DMS79 (cell line): ENCODE measurements around the gene TMEM121.

Experiments used
- DNase-seq: peaks from one replicate; lab custom pipeline; 2025; lab: John Stamatoyannopoulos, UW

The TMEM121 gene

DNA sequence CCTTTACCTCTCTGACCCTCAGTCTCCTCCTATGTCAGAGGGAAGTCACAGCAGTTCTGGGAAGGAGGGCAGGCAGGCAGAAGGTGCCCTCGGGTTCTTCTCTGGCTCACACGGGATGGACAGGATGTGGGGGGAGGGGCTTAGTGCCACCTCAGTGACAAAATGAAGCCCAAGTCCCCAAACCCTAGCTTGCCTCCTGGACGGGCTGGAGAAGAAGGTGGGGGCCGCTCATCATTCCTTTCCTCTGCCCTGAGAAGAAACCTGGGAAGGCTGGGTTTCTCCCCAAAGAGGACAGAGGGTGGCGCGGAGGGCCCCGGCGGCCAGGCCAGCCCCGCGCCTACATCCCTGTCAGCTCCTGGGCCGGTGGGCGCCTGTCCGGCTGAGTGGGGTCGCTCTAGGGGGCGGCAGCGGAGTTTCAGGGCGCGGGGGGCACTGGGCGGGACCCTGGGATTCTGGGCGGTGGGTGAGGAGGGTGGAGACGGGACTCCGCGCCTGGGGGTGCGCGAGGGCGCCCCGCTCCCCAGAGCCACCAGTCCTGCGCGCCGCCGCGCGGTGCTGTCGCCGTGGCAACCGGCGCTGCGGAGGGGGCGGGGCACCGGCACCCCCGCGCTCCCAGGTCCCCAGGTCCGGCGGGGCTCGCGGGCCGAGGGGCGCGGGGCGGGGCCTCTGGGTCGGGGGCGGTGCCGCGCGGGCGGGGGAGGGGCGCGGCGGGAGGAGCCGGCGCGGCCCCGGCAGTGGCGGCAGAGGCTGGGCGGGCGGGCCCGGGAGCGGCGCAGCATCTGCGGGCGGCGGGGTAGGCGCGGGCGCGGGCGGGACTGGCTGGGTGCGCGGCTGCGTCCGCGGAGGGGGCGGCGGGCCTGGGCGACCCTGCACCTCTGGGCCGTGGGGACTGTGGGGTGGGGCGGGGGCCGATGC lies at the start of gene TMEM121:
TSS of gene TMEM121 (plus strand) at position 723 of the 915 bp plus-strand sequence. CDS start 2,252 bp downstream, outside the sequence.
- DNase-seq, result no peak

- DNase-seq, result peak; percentile 68
These were observed 49.3 kb upstream of the TMEM121 start for GRCh38 chr14:105476831-105477659.

- no peak for DNase-seq
These were observed 48.6 kb upstream of the TMEM121 start for GRCh38 chr14:105477660-105478397.

- DNase-seq, result no peak
These were observed 47.8 kb upstream of the TMEM121 start for GRCh38 chr14:105478398-105479251.

- no peak for DNase-seq
These were observed 46.8 kb upstream of the TMEM121 start for GRCh38 chr14:105479431-105480158.

DNA sequence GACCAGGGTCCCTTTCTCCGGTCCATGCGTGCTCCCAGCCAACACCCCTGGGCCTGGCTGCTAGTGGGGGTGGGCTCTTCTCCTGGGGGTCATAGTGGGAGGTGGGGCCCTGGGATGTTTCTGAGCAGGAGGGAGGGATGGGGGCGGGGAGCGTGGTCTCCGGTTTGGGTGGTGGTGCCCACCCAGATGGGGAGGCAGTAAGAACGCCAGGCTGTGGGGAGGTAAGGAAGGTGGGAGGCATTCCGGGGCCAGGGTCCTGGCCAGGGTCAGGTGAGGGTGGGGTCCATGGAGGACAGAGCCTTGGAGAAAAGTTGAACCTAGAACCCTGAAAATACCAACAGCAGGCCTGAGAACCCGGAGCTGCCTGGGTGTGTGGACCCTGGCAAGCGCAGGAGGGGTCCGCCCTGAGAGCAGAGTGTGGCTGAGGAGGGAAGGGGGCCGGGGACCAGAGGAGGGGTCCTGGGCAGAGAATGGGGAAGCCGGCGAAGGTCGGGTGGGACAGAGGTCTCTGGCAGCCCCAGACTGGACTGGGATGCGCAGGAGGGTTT lies 46.1 kb upstream of the TMEM121 start:
- DNase-seq, result no peak

- DNase-seq, result peak; percentile 95
These were observed 45.3 kb upstream of the TMEM121 start for GRCh38 chr14:105480807-105481801.

- peak; percentile 97 for DNase-seq
These were observed 44.4 kb upstream of the TMEM121 start for GRCh38 chr14:105481886-105482457.

- DNase-seq, result no peak
These were observed 43.8 kb upstream of the TMEM121 start for GRCh38 chr14:105482486-105483110.

GRCh38 chr14:105483300-105484068 lies 42.9 kb upstream of the TMEM121 start:
- no peak for DNase-seq

GRCh38 chr14:105484069-105484996 lies 42.0 kb upstream of the TMEM121 start:
- DNase-seq, result no peak

GRCh38 chr14:105484997-105485393 lies 41.4 kb upstream of the TMEM121 start:
- no peak for DNase-seq

GRCh38 chr14:105485739-105486162 lies 40.6 kb upstream of the TMEM121 start:
- no peak for DNase-seq

- DNase-seq, result no peak
These were observed 40.0 kb upstream of the TMEM121 start, which contains the start of gene CRIP1 for GRCh38 chr14:105486163-105486973. CRIP1 (plus strand) TSS chr14:105486886; CDS start chr14:105487260, 374 bp downstream.

DNA sequence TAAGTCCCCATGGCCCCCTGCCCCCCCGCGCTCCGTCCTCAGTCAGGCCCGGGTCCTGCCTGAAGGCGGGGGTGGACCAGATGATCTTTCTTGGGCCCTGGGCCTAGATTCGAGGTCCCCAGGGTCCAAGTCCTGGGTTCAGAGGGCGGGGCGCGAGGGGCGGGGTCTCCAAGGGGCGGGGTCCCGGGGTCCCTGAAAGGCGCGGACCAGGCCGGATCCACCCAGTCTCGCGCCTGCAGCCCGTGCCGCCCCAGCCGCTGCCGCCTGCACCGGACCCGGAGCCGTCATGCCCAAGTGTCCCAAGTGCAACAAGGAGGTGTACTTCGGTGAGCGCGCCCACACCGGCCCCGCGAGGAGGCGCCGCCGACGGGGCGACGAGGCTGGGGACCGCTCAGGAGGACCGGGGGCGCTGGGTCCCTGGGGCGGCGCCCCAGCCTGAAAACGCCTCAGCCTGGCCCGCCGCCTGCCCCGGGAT lies 39.4 kb upstream of the TMEM121 start:
- DNase-seq, result no peak
